Caco-2 (cell line): ENCODE measurements around the gene DSCAML1. TPM values are rescaled to one million over a fixed set of nuclear protein-coding genes. Genes with fewer than 3 reads are reported as not detected.

Source experiments
- BruUV-seq: library from RNA; stranded (reverse); fragments of 400-500 nt; replicated peaks from 2 replicates; lab custom pipeline; 2021; lab: Mats Ljungman, UMichigan
- CTCF ChIA-PET: fragments of 300-600 bp; sonication (Branson Sonifier 250); formaldehyde crosslinking; loops from one replicate; lab custom pipeline; 2022; ENCODE audit warnings: antibody characterized with exemption; lab: Charles Lee
- POLR2A ChIA-PET: fragments of 300-600 bp; sonication (Branson Sonifier 250); formaldehyde crosslinking; loops from one replicate; lab custom pipeline; 2022; ENCODE audit warnings: antibody characterized with exemption; lab: Charles Lee
- DNase-seq, 2 experiments: peaks; one replicate each; pipeline versions ENCODE4 v3.0.0 to v3.0.0-alpha.2; 2020 to 2022
- H3K27me3 ChIP-seq: replicated peaks from 2 replicates; pipeline ENCODE4 v1.6.0; 2011; ENCODE audit warnings: low read length; ENCODE audit not compliant: control insufficient read depth, insufficient read depth
- H3K36me3 ChIP-seq: 2 replicates; pipeline ENCODE4 v1.5.1; 2011; ENCODE audit warnings: low read length; ENCODE audit not compliant: control insufficient read depth, insufficient read depth
- H3K4me1 ChIP-seq: fragments of 250-450 bp; sonication (Bioruptor Pico); 2 replicates; pipeline ENCODE4 v1.5.1; 2020; ENCODE audit warnings: mild to moderate bottlenecking
- H3K4me3 ChIP-seq: 2 replicates; pipeline ENCODE4 v1.5.1; 2011; ENCODE audit warnings: low read depth, mild to moderate bottlenecking, control low read depth, low read length
- H3K9me3 ChIP-seq: fragments of 250-450 bp; sonication (Bioruptor Pico); 2 replicates; pipeline ENCODE4 v1.5.1; 2020; ENCODE audit warnings: mild to moderate bottlenecking, moderate library complexity
- H3K27ac Mint-ChIP-seq: one replicate; pipeline ENCODE4 v1.8.0; 2022; ENCODE audit warnings: mixed read lengths; ENCODE audit not compliant: unreplicated experiment
- H3K27me3 Mint-ChIP-seq: one replicate; pipeline ENCODE4 v1.8.0; 2022; ENCODE audit warnings: mixed read lengths; ENCODE audit not compliant: insufficient read depth, unreplicated experiment
- H3K36me3 Mint-ChIP-seq: one replicate; pipeline ENCODE4 v1.8.0; 2022; ENCODE audit warnings: mild to moderate bottlenecking, mixed read lengths; ENCODE audit not compliant: insufficient read depth, unreplicated experiment
- H3K4me1 Mint-ChIP-seq: one replicate; pipeline ENCODE4 v1.8.0; 2022; ENCODE audit warnings: low read depth, mixed read lengths; ENCODE audit not compliant: unreplicated experiment
- H3K4me3 Mint-ChIP-seq: one replicate; pipeline ENCODE4 v1.8.0; 2022; ENCODE audit warnings: mild to moderate bottlenecking, moderate library complexity, mixed read lengths; ENCODE audit not compliant: unreplicated experiment
- H3K9me3 Mint-ChIP-seq: one replicate; pipeline ENCODE4 v1.8.0; 2022; ENCODE audit warnings: mixed read lengths; ENCODE audit not compliant: unreplicated experiment
- CTCF ChIP-seq, 2 experiments: fragments of 200-600 bp in 1 of 2; IDR thresholded peaks; 1 replicate in 1 of 2; 2 replicates in 1 of 2; pipeline versions ENCODE4 v1.5.1 to v1.8.0; 2011 to 2022; ENCODE audit warnings: antibody characterized with exemption in 1 of 2, control low read depth in 1 of 2, inconsistent platforms in 1 of 2, low read depth in 1 of 2, low read length in 1 of 2, mild to moderate bottlenecking in 1 of 2, moderate library complexity in 1 of 2; ENCODE audit not compliant: insufficient read depth in 1 of 2, severe bottlenecking in 1 of 2, unreplicated experiment in 1 of 2
- intact Hi-C: fragments of 100-400 bp; cut with micrococcal nuclease; formaldehyde crosslinking; loops from one replicate; pipeline ENCODE4 v1.10.0; 2022; ENCODE audit not compliant: unreplicated experiment
- total RNA-seq: library from RNA; stranded (reverse); gene quantifications from 2 replicates; pipeline ENCODE4 v1.2.3, GENCODE V29; 2022

DSCAML1 gene
- total RNA-seq, 1 experiment from 2014 or later = not detected

- intact Hi-C loops = loop anchor here (5.0 kb wide), 1 partner anchor 1652 kb away; no protein-coding TSS in a partner anchor
- Mint-ChIP-seq H3K9me3 (no peaks in the 10 kb centered on the region), H3K4me1 (peaks cover 9% of the 10 kb centered on the region), H3K36me3 (no peaks in the 10 kb centered on the region), H3K27me3 (peaks cover 36% of the 10 kb centered on the region), H3K27ac (no peak overlapping the region), H3K4me3 (peak overlapping the region; percentile 41)
- peaks cover 12% of the 10 kb centered on the region for H3K27me3 ChIP-seq
- POLR2A ChIA-PET = no interaction called here
- no peaks in the 10 kb centered on the region for H3K9me3 ChIP-seq
- CTCF ChIA-PET = interaction anchor here (1.1 kb wide), 1 partner anchor 13 kb away, joined by 4 read pairs; no protein-coding TSS in a partner anchor
- no peaks in the 10 kb centered on the region for H3K36me3 ChIP-seq
- H3K4me1 ChIP-seq = peaks cover 18% of the 10 kb centered on the region
- no peak overlapping the region for H3K4me3 ChIP-seq
- BruUV-seq = no TSS peak
- no peak for TF ChIP-seq CTCF (IDR thresholded peaks at IDR 0.05; ENCODE audit: insufficient read depth in 1 of 2, low read depth in 1 of 2, low read length in 1 of 2, severe bottlenecking in 1 of 2, unreplicated experiment in 1 of 2)
- no peak for DNase-seq
These were observed 2.0 kb downstream of the DSCAML1 start for GRCh38 chr11:117794772-117795629.

- Histone ChIP-seq H3K4me3 (no peak overlapping the region), H3K27me3 (peaks cover 12% of the 10 kb centered on the region), H3K4me1 (peaks cover 14% of the 10 kb centered on the region), H3K36me3 (no peaks in the 10 kb centered on the region), H3K9me3 (no peaks in the 10 kb centered on the region)
- intact Hi-C loops = no loop called here
- BruUV-seq = no TSS peak
- POLR2A ChIA-PET = no interaction called here
- Mint-ChIP-seq H3K4me3 (no peak overlapping the region), H3K27me3 (peaks cover 36% of the 10 kb centered on the region), H3K36me3 (no peaks in the 10 kb centered on the region), H3K9me3 (no peaks in the 10 kb centered on the region), H3K4me1 (no peaks in the 10 kb centered on the region), H3K27ac (no peak overlapping the region)
- TF ChIP-seq CTCF (IDR thresholded peaks at IDR 0.05; ENCODE audit: insufficient read depth in 1 of 2, low read depth in 1 of 2, low read length in 1 of 2, severe bottlenecking in 1 of 2, unreplicated experiment in 1 of 2) = no peak
- no peak for DNase-seq
- CTCF ChIA-PET = interaction anchor here (1.1 kb wide), 1 partner anchor 13 kb away, joined by 4 read pairs; no protein-coding TSS in a partner anchor
These were observed 2.9 kb downstream of the DSCAML1 start for GRCh38 chr11:117794135-117794534.

DNA sequence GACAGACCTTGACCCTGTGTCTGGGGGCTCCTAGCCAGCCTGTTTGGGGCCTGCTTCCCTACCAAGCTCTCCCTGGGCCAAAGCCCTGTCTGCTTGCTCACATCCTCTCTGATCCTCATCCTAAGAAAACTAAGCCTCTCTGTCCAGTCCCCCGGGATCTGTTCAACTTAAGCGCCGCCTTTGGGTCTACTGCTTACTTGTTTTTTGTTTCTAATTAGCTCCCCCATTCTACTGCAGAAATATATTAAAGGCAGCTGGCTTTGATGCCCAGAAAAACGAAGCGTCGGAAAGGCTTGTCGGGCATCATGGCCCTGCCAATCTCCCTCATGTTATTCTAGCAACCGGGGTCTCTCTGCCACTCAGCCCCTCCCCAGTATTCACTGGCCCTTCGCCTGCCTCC, 3.4 kb downstream of the DSCAML1 start:
- intact Hi-C loops = no loop called here
- no peaks in the 10 kb centered on the region for H3K36me3 Mint-ChIP-seq
- no peak for DNase-seq
- ChIA-PET CTCF (no interaction called here), POLR2A (no interaction called here)
- no peak overlapping the region for H3K4me3 Mint-ChIP-seq
- TF ChIP-seq CTCF (IDR thresholded peaks at IDR 0.05; ENCODE audit: insufficient read depth in 1 of 2, low read depth in 1 of 2, low read length in 1 of 2, severe bottlenecking in 1 of 2, unreplicated experiment in 1 of 2) = no peak
- H3K9me3 ChIP-seq = no peaks in the 10 kb centered on the region
- peaks cover 36% of the 10 kb centered on the region for H3K27me3 Mint-ChIP-seq
- H3K9me3 Mint-ChIP-seq = no peaks in the 10 kb centered on the region
- H3K4me1 ChIP-seq = peaks cover 14% of the 10 kb centered on the region
- H3K36me3 ChIP-seq = no peaks in the 10 kb centered on the region
- no peak overlapping the region for H3K27ac Mint-ChIP-seq
- no peaks in the 10 kb centered on the region for H3K4me1 Mint-ChIP-seq
- H3K27me3 ChIP-seq = peaks cover 12% of the 10 kb centered on the region
- no TSS peak for BruUV-seq
- H3K4me3 ChIP-seq = no peak overlapping the region
